Ovary (tissue), 3 donors: Measurements from ENCODE around the gene ARIH2.

Experiments
- EP300 ChIP-seq: sonication (generic); formaldehyde crosslinking; IDR thresholded peaks from one replicate; pipeline ENCODE4 v1.6.1; 2017; ENCODE audit warnings: antibody characterized with exemption
- POLR2A ChIP-seq: fragments of 450-650 bp; IDR thresholded peaks from one replicate; pipeline ENCODE4 v1.6.1; 2017; ENCODE audit warnings: antibody characterized with exemption, mild to moderate bottlenecking, moderate library complexity
- TF ChIP-seq, protein P1 (sequence below), 3 donors: fragments of 450-650 bp in 2 of 3; fragments of 200-600 bp in 1 of 3; IDR thresholded peaks; one replicate each; pipeline versions ENCODE4 v1.5.1 to v1.8.0; 2016 to 2022; ENCODE audit warnings: antibody characterized with exemption in 3 of 3, mild to moderate bottlenecking in 1 of 3
- donor health status: DM: no; HTN: no; CAD: no.

DNA sequence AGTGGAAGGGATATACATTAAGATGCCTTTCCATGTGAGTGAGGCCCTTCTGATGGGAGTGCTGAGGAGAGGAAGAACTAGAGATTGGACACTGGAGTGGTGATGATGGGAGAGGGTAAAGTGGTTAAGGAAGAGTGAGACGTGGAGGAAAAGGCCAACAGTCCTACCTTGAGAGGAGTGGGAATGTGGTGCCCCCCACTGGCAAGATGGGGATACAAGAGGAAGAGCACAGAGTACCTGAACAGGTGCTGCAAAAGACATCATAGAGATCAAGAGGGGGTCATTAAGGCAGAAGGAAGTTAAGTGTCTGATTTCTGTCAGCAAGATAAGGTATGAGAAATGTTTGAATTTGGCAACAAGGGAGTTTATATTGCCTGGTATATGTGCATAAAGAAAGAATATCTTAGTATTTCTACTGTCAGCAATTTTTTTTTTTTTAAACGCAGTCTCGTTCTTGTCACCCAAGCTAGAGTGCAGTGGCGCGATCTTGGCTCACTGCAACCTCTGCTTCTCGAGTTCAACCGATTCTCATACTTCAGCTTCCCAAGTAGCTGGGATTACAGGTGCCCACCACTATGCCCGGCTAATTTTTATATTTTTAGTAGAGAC, 34.0 kb downstream of the ARIH2 start:
- TF ChIP-seq, protein P1, sequence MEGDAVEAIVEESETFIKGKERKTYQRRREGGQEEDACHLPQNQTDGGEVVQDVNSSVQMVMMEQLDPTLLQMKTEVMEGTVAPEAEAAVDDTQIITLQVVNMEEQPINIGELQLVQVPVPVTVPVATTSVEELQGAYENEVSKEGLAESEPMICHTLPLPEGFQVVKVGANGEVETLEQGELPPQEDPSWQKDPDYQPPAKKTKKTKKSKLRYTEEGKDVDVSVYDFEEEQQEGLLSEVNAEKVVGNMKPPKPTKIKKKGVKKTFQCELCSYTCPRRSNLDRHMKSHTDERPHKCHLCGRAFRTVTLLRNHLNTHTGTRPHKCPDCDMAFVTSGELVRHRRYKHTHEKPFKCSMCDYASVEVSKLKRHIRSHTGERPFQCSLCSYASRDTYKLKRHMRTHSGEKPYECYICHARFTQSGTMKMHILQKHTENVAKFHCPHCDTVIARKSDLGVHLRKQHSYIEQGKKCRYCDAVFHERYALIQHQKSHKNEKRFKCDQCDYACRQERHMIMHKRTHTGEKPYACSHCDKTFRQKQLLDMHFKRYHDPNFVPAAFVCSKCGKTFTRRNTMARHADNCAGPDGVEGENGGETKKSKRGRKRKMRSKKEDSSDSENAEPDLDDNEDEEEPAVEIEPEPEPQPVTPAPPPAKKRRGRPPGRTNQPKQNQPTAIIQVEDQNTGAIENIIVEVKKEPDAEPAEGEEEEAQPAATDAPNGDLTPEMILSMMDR (IDR thresholded peaks at IDR 0.05): no peak
- TF ChIP-seq POLR2A (no peak), EP300 (no peak)
